NCI-H2171 (cell line): ENCODE measurements around the gene EMILIN3.
A peak's percentile ranks its signal among the peaks of the same experiment; 100 is the strongest.
"Not testable (repeated sequence)": the region's sequence is repeated elsewhere in the genome, so short reads cannot be mapped to it uniquely, and the experiment has no call there.

Source experiments
- DNase-seq: peaks from one replicate; lab custom pipeline; 2025; lab: John Stamatoyannopoulos, UW

The EMILIN3 gene

GRCh38 chr20:41316602-41317545 lies 49.7 kb downstream of the EMILIN3 start:
- DNase-seq = peak; percentile 77

- DNase-seq = no peak
Observed at GRCh38 chr20:41316051-41316450, 50.6 kb downstream of the EMILIN3 start.

GRCh38 chr20:41314386-41314785 lies 52.2 kb downstream of the EMILIN3 start:
- DNase-seq = no peak

- not testable (repeated sequence) for DNase-seq
Observed at GRCh38 chr20:41312009-41312408, 54.6 kb downstream of the EMILIN3 start.
